LNCAP (cell line): ENCODE data around the gene LHX5.

Experiments
- TF ChIP-seq, protein P1 (sequence below): fragments of 450-650 bp; IDR thresholded peaks from 2 replicates; pipeline ENCODE4 v1.5.1; 2017; ENCODE audit warnings: mild to moderate bottlenecking

LHX5 gene

DNA sequence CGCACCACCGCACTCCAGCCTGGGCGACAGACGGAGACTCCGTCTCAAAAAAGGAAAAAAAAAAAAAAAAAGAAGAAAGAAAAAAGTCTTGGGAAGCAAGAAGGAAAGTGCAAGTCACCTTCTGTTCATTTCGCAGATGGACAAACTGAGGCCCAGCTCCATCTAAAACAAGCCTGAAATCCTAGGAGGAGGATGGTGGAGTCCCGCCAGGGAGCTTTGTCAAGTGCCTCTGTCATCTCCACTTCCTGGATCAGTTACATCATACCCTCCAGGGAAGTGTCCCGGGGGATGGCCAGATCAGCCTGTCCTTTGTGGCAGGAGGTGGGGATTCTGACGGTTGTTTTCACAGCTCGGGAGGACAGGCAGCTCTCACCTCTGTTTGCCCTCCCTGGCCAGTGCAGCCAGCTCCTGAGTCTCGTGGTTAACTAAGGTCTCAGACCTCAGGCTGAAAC is 58.2 kb downstream of the LHX5 start:
- TF ChIP-seq, protein P1, sequence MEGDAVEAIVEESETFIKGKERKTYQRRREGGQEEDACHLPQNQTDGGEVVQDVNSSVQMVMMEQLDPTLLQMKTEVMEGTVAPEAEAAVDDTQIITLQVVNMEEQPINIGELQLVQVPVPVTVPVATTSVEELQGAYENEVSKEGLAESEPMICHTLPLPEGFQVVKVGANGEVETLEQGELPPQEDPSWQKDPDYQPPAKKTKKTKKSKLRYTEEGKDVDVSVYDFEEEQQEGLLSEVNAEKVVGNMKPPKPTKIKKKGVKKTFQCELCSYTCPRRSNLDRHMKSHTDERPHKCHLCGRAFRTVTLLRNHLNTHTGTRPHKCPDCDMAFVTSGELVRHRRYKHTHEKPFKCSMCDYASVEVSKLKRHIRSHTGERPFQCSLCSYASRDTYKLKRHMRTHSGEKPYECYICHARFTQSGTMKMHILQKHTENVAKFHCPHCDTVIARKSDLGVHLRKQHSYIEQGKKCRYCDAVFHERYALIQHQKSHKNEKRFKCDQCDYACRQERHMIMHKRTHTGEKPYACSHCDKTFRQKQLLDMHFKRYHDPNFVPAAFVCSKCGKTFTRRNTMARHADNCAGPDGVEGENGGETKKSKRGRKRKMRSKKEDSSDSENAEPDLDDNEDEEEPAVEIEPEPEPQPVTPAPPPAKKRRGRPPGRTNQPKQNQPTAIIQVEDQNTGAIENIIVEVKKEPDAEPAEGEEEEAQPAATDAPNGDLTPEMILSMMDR, result no peak
